Memory B cell (primary cell): Measurements from ENCODE around the gene TENT4B.

Source experiments
- ATAC-seq: fragments of 150-1000 bp; cut with Tn5 transposase; 2 replicates; pipeline ENCODE4 v1.10.0; 2021; ENCODE audit warnings: low read depth, mild to moderate bottlenecking, moderate library complexity
- DNase-seq, 2 donors: peaks; one replicate each; pipeline ENCODE4 v3.0.0; 2022; ENCODE audit warnings: low spot score in 2 of 2
- H3K27ac Mint-ChIP-seq: one replicate; pipeline ENCODE4 v1.8.0; 2022; ENCODE audit warnings: mild to moderate bottlenecking, moderate library complexity, mixed read lengths
- H3K27me3 Mint-ChIP-seq: one replicate; pipeline ENCODE4 v1.8.0; 2022; ENCODE audit warnings: mixed read lengths
- H3K36me3 Mint-ChIP-seq: one replicate; pipeline ENCODE4 v1.8.0; 2022; ENCODE audit warnings: mild to moderate bottlenecking, mixed read lengths
- H3K4me1 Mint-ChIP-seq: one replicate; pipeline ENCODE4 v1.8.0; 2022; ENCODE audit warnings: mixed read lengths
- H3K4me3 Mint-ChIP-seq: one replicate; pipeline ENCODE4 v1.8.0; 2022; ENCODE audit warnings: mild to moderate bottlenecking, moderate library complexity, mixed read lengths
- H3K9me3 Mint-ChIP-seq: one replicate; pipeline ENCODE4 v1.8.0; 2022; ENCODE audit warnings: mixed read lengths

The TENT4B gene

DNA sequence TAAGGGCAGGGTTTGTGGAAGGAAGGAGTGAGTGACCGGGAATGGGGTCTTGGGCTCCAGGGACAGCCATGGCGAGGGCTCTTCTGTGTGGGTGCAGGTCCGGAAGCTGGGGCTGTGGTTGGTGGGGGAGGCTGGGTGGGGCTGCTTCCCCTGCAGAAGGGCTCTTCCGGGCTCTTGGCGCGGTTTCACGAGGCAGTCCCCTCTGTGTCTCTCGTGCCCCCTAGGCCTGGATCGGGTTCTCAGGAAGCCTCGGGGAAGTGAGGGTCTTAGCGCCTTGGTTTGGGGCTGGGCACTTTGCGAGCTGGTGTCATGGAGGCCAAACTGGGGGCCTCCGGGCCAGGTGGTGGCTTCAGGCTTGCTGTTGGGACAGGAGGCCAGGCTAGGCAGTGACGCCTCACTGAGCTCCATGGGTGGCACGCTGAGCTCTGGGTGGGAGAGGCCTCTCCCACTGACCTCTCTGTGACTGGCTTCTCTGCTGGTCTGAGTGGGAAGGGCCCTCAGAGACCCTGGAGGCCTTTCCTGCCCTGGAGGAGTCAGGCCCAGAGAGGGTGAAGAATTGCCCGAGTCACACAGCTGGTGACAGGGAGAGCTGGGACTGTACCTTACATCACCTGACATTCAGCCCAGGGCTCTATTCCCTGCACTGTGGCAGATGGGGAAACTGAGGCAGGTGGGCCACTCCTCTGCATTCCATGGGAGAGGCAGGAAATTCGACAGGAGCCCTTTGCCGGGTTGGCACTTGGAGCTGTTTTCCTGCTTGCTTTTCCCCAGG, 121.4 kb downstream of the TENT4B start:
- Mint-ChIP-seq H3K27me3 (no peaks in the 10 kb centered on the region), H3K4me1 (peaks cover 60% of the 10 kb centered on the region), H3K36me3 (peaks cover 4% of the 10 kb centered on the region), H3K9me3 (peaks cover 3% of the 10 kb centered on the region), H3K27ac (peak overlapping the region; percentile 96), H3K4me3 (peak overlapping the region; percentile 98)
- DNase-seq (no peak), ATAC-seq (peak; percentile 58)

DNA sequence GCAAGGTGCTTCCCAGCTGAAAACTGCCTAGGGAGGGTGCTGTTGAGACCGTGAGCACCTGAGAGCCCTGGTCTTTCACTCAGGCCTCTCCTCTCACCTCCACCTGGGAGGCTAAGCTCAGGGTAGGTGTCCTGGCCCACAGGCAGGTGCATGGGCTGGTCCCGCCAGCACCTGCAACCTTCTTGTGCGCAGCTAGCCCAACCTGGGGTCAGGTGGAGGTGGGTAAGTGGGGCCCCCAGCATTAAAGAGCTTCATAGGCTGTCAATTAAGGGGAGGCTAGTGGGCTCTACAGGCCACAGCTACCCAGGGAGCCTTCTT, 122.0 kb downstream of the TENT4B start:
- H3K9me3 Mint-ChIP-seq: peaks cover 3% of the 10 kb centered on the region
- H3K4me3 Mint-ChIP-seq: peak overlapping the region; percentile 98
- peaks cover 4% of the 10 kb centered on the region for H3K36me3 Mint-ChIP-seq
- H3K4me1 Mint-ChIP-seq: peaks cover 63% of the 10 kb centered on the region
- no peaks in the 10 kb centered on the region for H3K27me3 Mint-ChIP-seq
- ATAC-seq (no peak), DNase-seq (no peak)
- H3K27ac Mint-ChIP-seq: peak overlapping the region; percentile 96

DNA sequence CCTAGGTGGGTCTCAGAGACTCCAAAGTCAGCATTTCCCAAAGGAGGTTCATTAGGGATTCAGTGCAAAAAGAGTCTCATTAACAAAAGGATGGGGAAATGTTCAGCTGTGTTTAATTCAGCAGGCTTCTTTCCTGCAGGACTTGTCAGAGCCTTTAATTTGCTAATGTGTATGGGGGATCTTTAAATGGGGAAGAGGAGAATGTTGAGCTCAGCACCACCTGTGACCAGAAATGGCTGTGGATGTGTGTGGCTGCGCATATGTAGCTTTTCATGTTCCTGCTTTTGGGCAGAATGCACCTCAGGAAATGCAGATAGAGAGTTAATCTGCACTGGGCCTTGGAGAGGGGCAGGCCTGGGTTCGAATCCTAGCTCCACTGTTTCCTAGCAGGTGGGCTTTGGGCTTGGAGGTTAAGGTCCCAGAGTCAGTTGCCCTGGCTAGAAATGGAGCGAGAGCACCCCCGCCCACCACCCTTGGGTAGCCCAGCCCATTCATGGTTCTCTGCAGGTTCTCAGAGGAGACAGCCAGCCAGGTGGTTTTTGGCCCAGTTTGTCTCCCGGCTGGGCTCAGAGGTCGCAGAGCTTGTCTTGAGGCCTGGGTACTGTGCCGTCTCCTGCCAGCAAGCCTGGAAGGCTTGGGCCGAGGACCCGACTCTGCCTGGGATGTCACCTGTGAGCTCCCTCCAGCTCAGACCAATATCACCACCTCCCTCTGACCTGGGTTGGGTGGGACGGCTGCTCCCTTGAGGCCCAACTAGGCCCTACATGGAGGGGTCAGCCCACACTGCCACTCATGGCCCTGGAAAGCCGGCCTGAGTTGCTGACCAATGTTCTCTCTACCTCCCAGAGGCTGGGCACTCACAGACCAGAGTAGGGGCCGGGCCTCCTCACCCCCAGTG, 122.6 kb downstream of the TENT4B start:
- ATAC-seq (peak; percentile 23), DNase-seq (no peak)
- peak overlapping the region; percentile 98 for H3K4me3 Mint-ChIP-seq
- H3K27me3 Mint-ChIP-seq: no peaks in the 10 kb centered on the region
- peak overlapping the region; percentile 96 for H3K27ac Mint-ChIP-seq
- H3K36me3 Mint-ChIP-seq: peaks cover 4% of the 10 kb centered on the region
- H3K9me3 Mint-ChIP-seq: peaks cover 3% of the 10 kb centered on the region
- H3K4me1 Mint-ChIP-seq: peaks cover 64% of the 10 kb centered on the region

DNA sequence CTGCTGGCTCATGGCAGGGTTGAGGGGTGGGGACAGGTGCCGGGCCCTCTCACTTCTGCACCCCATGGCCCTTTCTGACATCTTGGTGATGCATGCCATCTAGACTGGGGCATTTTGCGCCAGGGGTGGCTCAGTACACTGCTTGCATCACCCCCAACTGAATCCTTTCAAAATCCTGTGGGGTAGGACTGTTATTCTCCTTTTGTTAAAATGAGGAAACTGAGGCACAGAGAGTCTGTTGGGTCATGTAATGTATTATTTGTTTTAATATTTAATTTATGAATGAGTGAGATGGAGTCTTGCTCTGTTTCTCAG, 123.2 kb downstream of the TENT4B start:
- H3K9me3 Mint-ChIP-seq: peaks cover 3% of the 10 kb centered on the region
- H3K4me3 Mint-ChIP-seq: peak overlapping the region; percentile 98
- DNase-seq (no peak), ATAC-seq (no peak)
- H3K27me3 Mint-ChIP-seq: no peaks in the 10 kb centered on the region
- peaks cover 4% of the 10 kb centered on the region for H3K36me3 Mint-ChIP-seq
- H3K4me1 Mint-ChIP-seq: peaks cover 65% of the 10 kb centered on the region
- peak overlapping the region; percentile 96 for H3K27ac Mint-ChIP-seq

DNA sequence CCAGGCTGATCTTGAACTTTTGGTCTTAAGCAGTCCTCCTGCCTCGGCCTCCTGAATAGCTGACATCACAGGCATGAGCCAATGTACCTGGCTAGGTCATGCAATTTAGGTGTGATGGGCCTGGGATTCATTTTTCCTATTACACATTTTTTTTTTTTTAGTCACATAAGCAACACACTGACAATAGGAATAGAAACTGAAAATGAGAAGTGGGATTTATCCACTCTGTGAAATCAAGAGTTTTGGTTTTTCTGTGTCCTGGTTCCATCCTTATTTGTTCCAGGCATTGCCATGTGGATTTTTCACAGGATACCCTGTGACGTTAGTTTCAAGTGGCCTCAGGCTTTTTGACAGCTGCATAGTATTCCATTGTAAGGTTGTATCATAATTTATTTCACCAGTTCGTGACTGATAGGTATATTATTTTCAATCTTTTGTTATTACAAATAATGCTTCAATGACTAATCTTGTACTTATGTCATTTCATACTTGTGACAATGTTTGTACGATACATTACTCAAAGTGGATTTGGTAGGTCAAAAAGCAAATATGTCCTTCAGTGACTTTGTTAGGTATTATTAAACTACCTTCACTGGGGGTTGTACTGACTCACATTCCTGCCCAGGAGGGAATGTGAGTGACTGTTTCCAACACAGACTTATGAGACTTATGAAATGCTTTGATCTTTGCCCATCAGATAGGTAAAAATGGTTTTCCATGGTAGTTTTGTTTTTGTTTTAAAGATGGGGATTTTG, 123.9 kb downstream of the TENT4B start:
- Mint-ChIP-seq H3K36me3 (peaks cover 4% of the 10 kb centered on the region), H3K27ac (peak overlapping the region; percentile 90), H3K9me3 (peaks cover 3% of the 10 kb centered on the region), H3K4me1 (peaks cover 64% of the 10 kb centered on the region), H3K27me3 (no peaks in the 10 kb centered on the region), H3K4me3 (peak overlapping the region; percentile 70)
- ATAC-seq: peak; percentile 16
- DNase-seq: no peak

DNA sequence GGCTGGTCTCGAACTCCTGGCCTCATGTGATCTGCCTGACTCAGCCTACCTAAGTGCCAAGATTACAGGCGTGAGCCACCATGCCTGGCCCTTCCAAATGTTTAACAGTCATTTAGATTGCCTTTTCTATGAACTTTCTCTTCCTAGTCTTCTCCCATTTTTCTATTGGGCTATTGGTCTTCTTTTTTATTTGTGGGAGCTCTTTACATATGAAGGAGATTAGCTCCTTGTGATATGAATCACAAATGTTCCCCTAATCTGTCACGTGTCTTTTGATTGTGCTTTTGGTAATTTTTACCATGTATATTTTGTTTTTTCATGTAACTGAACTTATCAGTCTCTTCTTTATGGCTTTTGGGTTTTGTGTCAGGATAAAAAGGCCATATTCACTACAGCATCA, 125.1 kb downstream of the TENT4B start:
- ATAC-seq (no peak), DNase-seq (no peak)
- Mint-ChIP-seq H3K4me3 (peak overlapping the region; percentile 57), H3K27ac (peak overlapping the region; percentile 90), H3K4me1 (peaks cover 67% of the 10 kb centered on the region), H3K9me3 (peaks cover 3% of the 10 kb centered on the region), H3K27me3 (no peaks in the 10 kb centered on the region), H3K36me3 (peaks cover 4% of the 10 kb centered on the region)

DNA sequence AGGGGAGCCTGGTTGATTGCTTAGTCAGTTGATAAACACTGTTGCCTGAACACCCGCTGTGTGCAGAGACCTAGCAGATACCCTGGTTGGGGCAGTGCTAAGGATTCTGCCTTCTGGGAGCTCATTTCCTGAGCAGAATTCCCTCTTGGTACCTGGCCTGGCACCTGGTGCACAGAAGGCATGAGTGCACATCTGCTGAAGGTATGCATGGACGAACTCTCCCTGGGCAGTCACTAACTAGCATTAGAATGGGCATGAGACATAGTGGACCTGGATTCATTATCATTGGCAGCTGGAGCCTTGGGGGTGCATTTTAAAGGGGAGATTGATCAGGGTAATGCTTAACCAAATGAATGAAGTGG, 126.4 kb downstream of the TENT4B start:
- peaks cover 3% of the 10 kb centered on the region for H3K9me3 Mint-ChIP-seq
- peaks cover 68% of the 10 kb centered on the region for H3K4me1 Mint-ChIP-seq
- ATAC-seq (no peak), DNase-seq (no peak)
- peaks cover 4% of the 10 kb centered on the region for H3K36me3 Mint-ChIP-seq
- H3K27me3 Mint-ChIP-seq: no peaks in the 10 kb centered on the region
- H3K27ac Mint-ChIP-seq: peak overlapping the region; percentile 90
- H3K4me3 Mint-ChIP-seq: peak overlapping the region; percentile 32

DNA sequence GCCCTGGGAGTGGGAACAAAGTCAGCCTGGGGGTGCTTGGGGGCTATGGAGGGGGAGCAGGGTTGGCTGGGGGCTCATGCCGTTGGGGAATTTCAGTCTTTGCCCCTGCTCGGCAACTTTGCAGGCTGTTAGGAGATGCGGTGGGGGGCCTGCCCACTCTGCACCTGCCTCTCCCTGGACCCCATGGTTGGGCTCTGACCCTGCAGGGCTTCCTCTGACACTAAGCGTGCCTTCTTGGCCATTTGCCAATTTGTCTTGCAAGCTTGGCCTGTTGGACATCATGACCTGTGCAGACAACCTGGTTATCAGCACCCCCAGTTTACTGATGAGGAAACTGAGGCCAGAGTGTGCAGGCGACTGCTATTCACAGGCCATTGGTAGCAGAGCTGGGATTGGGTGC, 127.8 kb downstream of the TENT4B start:
- H3K4me1 Mint-ChIP-seq: peaks cover 72% of the 10 kb centered on the region
- H3K9me3 Mint-ChIP-seq: peaks cover 3% of the 10 kb centered on the region
- no peaks in the 10 kb centered on the region for H3K27me3 Mint-ChIP-seq
- H3K4me3 Mint-ChIP-seq: peak overlapping the region; percentile 78
- H3K36me3 Mint-ChIP-seq: peaks cover 8% of the 10 kb centered on the region
- ATAC-seq (no peak), DNase-seq (no peak)
- peak overlapping the region; percentile 90 for H3K27ac Mint-ChIP-seq
